GM12878 (cell line): Measurements from ENCODE around the gene TRIP12.

Source experiments
- EGR1 ChIP-seq, 2 experiments: IDR thresholded peaks; 1 replicate in 1 of 2; 2 replicates in 1 of 2; pipeline ENCODE4 v1.6.1; 2011 to 2012; ENCODE audit warnings: low read depth in 2 of 2, low read length in 2 of 2, borderline replicate concordance in 1 of 2, mild to moderate bottlenecking in 1 of 2, moderate library complexity in 1 of 2
- POLR2AphosphoS2 ChIP-seq: IDR thresholded peaks from 2 replicates; pipeline ENCODE4 v1.6.1; 2011; ENCODE audit warnings: low read depth, mild to moderate bottlenecking, low read length, improper control_type of control experiment, moderate library complexity
- SIN3A ChIP-seq: IDR thresholded peaks from 2 replicates; pipeline ENCODE4 v1.6.1; 2012; ENCODE audit warnings: low read depth, low read length, improper control_type of control experiment

DNA sequence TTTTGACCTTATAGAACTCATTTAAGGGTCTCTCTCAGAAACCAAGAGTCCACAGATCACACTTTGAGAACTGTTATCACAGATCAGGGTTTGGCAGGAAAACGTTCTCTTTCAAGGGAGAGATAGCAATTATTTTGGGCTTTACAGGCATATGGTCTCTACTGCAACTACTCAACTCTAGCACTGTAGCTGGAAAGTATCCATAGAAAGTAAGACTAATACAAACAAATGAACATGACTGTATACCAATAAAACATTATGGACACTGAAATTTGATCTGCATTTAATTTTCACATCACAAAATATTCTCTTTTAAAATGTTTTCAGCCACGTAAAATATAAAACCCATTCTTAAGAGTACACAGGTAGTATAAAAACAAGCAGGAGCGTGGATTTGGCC lies 100.5 kb downstream of the TRIP12 start:
- TF ChIP-seq SIN3A, result no peak
- TF ChIP-seq EGR1 (IDR thresholded peaks at IDR 0.05; ENCODE audit: borderline replicate concordance in 1 of 2, low read depth in 2 of 2, low read length in 2 of 2), result no peak
- TF ChIP-seq POLR2AphosphoS2, result no peak
